ENCODE results near the gene CAPZB.
A peak's percentile ranks its signal among the peaks of the same experiment; 100 is the strongest.

Gene CAPZB

DNA sequence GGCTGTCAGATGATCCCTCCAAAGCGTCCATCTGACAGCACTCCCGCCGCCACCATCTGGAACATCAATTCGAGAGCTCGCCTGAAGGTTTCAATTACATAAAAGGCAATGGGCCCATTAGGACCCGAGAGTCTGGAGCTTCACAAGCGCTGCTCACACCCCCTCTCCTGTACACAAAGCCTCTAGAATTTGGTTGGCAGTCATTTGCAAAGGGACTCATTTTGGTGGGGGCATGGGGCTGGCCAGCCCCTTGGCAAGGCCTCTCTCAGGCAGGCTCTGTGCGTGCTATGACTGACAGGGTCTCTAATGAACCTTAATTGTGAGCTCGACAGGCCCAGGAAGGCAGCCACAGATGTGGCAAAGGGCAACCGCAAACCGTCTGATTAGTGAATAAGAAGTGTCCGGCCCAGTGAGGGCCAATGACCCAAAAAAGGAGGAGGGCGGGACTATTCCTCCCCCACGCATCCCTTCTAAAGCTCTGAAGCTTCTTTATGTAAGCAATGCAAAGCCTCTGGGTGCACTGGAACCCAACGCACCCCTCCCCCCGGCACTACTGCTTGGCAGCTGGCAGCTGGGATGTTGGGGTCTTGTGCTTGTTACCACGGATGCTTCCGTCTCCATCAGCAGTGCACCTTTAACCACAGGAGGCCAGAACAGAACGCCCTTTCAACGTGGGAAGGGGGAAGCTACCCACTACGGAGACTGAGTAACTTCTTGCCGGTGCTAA lies 79.4 kb downstream of the CAPZB start:
- DNase-seq = no peak

DNA sequence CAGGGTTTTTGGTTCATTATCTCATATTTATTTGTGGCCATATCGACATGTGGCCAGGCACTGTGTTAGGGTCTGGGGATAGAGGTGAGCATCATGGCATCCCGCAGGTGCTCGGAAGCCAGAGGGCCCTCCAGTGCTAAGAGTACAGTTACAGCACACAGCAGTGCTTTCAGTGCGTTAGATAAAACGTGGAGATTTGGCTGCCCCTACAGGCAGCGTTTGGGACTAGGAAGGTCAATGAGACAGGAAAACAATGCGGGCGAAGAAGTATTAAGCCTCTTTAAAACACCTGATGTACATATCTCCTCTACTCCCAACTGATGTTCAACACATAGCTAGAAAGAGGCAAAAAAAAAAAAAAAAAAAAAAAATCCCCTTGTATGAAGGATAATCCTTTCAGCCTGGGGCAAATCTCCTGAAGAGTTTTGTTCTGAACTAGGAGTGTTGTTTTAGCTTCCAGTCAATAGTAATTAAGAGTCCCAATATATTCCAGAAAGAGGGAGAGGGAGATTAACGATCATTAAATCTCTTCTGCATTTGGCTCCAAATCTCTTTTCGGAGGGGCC lies 80.1 kb downstream of the CAPZB start:
- DNase-seq = no peak

DNA sequence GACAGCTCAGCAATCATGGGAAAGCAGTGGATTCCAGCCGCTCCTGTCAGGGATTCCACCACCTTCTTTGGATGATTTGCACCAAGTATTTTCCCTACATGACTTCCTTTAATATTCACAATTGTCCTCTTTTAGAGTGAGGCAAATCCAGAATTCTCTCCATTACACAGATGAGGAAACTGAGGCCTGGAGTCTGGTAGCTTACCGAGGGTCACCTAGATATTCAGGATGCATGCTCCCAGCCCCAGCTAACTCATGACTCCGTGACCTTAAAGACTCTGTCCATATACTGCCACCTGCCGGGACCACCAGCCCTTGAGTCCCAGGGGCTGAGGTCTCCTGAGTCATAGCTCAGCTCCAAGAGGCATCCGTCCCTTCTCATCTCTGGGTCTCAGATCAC lies 80.6 kb downstream of the CAPZB start:
- no peak for DNase-seq

GRCh38 chr1:19403256-19403655 lies 82.1 kb downstream of the CAPZB start:
- DNase-seq = no peak

DNA sequence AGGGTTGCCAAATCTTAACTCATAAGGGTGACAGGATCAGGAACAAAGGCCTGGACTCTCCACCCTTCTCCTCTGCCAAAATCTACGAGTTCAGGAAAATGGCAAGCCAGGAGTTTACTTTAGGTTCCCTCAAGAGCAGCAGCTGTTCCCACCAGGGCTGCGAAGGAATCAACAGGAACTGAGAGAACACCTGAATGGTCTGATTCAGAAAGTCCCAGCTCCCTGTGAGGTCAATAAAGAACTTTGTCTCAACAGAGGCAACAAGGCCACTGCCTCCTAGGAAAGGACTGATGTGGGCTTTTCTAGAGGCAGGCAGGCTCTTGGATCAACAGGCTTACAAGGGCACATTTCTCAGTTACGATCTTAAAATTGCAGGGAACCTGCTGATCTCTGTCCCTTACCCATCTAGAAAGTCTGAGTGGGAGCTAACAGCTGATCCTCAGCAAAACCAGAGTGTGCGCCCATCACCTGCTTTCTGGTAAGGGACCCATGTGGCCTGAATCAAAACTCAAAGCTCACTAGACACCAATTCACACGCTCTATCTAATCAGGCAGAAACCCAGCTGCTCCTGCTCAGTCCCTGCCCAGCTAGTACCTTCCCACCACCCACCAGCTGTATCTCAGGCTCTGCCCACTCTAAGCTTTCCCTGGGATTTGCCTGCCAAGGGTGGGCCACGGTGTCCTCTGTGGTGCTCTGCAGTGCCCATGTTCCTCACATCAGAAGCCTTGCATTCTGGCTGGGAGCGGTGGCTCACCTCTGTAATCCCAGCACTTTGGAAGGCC lies 83.1 kb downstream of the CAPZB start:
- DNase-seq = no peak

GRCh38 chr1:19401535-19401889 lies 83.8 kb downstream of the CAPZB start:
- DNase-seq = no peak

GRCh38 chr1:19400875-19401534 lies 84.3 kb downstream of the CAPZB start:
- DNase-seq = no peak

DNA sequence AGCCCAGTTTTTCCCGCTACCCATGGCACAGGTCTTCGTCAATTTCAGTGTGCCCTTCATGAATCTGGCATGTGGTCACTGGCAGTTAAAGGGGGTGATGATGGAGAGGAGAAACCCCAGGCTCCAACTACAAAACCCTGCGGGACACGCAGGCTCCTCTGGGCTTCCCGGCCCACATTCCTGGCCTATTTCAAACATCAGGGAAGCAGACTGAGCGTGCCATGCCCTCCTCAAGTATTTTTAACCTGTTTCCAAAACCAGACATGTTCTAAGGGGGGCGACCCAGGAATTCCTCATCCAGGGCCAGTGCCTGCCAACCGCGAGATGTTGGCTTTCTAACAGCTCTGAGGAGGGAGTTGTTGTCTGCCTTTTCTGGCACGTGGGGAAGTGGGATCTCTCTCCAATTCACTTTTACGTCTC lies 85.1 kb downstream of the CAPZB start:
- DNase-seq = no peak

- peak; percentile 50 to 88 (median 74) for DNase-seq
These were observed 87.0 kb downstream of the CAPZB start for GRCh38 chr1:19398309-19398760.

- DNase-seq = no peak
These were observed 88.0 kb downstream of the CAPZB start for GRCh38 chr1:19397217-19397945.

DNA sequence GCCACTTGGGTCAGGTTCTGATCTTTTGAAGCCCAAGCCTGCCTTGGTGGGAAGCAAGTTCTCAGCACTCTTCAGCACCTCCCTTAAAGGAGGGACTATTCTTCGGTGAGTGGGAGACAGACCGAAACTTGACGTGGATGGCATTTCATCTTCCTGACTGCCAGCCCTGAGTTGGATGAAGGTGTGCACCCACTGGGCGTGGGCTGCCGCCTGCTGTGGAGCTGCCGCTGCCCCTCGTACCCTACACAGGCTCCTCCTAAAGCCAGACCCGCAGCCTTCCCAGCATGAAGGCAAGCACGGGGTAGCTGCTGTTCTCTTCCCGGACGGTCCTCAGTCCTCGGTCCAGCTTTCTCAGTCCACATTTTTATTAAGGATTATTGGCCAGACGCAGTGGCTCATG lies 89.1 kb downstream of the CAPZB start:
- DNase-seq = no peak

GRCh38 chr1:19395678-19396192 lies 89.6 kb downstream of the CAPZB start:
- DNase-seq = no peak

- DNase-seq = no peak
These were observed 92.3 kb downstream of the CAPZB start for GRCh38 chr1:19393046-19393445.

- DNase-seq = no peak
These were observed 93.1 kb downstream of the CAPZB start for GRCh38 chr1:19392221-19392620.

DNA sequence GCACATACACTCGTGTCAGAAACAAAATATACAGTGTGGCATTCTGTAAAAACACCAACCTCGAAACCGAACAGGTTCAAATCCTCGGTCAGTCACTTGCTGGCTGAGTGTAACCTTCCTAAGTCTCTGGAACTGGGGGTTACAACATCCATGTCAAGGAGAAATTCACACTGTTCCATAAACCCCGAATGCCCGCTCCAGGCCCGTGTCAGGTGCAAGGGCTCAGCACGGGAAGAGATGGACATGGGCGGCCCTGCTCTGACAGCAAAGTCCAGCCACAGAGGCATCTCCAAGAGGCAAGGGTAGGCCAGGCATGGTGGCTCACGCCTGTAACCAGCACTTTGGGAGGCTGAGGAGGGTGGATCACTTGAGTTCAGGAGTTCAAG lies 93.8 kb downstream of the CAPZB start:
- DNase-seq = peak in 1 of 4 experiments; percentile 17

- peak; percentile 66 to 81 (median 76) for DNase-seq
These were observed 94.3 kb downstream of the CAPZB start for GRCh38 chr1:19390901-19391595.

DNA sequence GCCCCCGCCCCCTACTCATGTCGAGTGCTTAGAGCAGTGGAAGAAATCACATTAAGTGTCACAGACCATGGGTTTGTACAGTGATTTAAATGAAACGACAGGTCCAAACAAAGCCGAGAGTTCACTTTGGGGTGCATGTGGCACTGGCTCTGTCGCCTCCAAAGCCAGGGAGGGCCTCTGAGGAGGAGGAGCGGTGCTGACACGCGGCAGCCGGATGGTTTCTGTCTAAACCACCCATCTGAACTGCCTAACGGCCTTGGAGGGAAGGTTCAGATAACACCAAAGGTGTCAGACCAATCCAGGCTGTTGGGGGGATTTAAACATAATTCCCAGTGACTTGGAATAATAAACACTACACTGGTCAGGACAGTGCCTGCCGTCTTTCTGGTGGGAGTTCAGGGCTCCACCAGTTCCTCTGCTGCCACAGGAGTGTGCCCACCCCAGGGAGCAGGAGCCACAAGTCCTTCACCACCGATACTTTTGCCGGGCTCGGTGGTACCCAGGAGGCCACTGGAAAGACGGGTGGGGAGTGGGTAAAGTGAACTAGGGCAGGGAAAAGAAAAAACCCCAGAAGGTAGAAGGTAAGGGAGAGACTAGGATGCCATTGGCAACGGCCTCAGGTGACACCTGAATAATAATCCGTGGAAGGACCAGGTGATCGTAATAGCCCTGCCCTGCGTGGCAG lies 95.0 kb downstream of the CAPZB start:
- no peak for DNase-seq

DNA sequence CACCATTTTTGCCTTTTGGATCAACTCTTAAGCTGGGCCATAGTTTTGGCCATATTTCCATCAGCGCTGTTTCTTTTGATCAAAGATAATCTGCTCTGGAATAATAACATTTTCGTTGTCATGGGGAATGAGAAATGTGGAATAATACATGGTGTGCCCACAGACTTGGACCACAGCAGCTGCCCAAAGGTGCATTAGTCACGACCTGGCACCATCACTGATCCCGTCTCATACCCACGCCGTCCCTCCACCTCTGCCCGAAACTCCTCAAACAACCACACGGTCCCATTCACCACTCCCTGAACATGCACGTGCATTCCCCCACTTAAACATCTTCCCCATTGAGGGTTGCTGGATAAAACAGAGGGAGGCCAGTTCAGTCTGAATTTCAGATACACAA lies 96.4 kb downstream of the CAPZB start:
- DNase-seq = no peak

DNA sequence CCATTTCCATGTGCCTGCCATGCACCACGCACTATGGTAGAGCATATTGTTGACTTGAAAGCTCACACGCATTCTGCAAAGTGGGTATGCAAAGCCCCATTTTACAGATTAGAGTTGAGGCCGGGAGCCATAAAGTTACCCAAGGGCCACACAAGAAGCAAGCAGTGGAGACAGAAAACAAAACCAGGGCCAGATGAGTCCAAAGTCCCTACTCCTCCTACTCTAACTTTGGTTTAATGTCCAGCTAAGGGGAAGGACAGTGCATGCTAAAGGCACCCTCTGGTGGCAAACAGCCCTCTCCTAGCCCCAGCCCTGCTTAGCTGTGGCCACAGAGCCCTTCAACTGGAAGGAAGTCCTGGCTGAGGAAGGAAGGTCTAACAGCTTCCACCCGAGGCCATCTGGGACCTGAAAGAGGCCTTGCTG lies 98.3 kb downstream of the CAPZB start:
- DNase-seq = peak in 3 of 4 experiments; percentile 13 to 30 (median 18)

DNA sequence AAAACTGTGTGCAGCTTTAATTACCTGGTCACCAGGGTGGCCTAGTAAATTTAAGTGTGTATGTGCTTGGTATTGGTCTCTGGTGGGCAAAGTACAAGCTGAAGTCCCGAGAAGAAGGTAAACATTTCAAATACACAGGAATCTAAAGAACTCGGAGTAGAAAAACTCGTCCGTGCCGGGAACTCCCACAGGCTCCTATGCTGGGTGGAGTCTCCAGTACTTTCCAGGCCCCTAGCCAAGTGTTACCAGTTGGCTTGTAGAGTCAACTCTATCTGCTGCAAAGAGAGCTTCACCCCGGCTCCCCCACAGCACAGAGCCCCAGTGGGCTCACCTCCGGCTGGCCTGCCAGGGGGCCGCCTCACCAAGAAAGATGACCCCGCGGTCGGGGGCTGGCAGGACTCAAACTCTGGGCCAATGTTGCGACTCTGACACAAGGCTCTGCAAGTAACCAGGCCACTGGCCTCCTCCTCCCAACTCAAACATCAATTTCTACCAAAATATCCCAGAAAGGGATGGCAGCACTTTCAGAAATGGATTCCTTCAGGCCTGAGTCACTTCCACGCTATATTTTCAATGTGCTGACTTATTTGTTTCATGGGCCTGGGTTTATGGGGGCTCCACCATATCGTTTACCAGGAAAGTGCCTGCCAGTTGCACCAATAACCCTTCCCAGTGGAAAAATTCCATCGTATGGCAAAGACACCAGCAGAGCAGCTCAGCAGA lies 99.3 kb downstream of the CAPZB start:
- DNase-seq = no peak

Measured in suppressor macrophage (primary cell).